K562 (cell line): Measurements from ENCODE around the gene SDF4. TPM values are rescaled to one million over a fixed set of nuclear protein-coding genes. Genes with fewer than 3 reads are reported as not detected.

Experiments
- ATAC-seq: fragments of 200-7000 bp; cut with Tn5 transposase; 3 replicates; pipeline ENCODE4 v1.9.1; 2020; ENCODE audit warnings: moderate library complexity
- BruUV-seq: library from RNA; stranded (reverse); fragments of 400-500 nt; replicated peaks from 2 replicates; lab custom pipeline; 2021; lab: Mats Ljungman, UMichigan
- CTCF ChIA-PET: fragments of 300-600 bp; formaldehyde crosslinking; extraction: SDS; loops from one replicate; lab custom pipeline; 2021; ENCODE audit warnings: low intra/inter-chr PET ratio; lab: Yijun Ruan, JAX
- POLR2A ChIA-PET: fragments of 300-600, 350-650 bp; sonication (Branson Sonifier 250); formaldehyde crosslinking; extraction: SDS; loops from one replicate; lab custom pipeline; 2021; ENCODE audit warnings: antibody characterized with exemption, inconsistent platforms; lab: Yijun Ruan, JAX
- DNase-seq, 4 experiments: peaks; one replicate each; pipeline versions ENCODE4 v3.0.0 to v3.0.0-alpha.2; 2011 to 2018; ENCODE audit warnings: low spot score in 3 of 4, mixed read lengths in 3 of 4; ENCODE audit errors: extremely low read depth in 1 of 4
- FAIRE-seq: peaks from 2 replicates; lab custom pipeline; 2011; peaks lifted over from hg19 to GRCh38; lab: Jason Lieb, UNC
- H2AFZ ChIP-seq: 2 replicates; pipeline ENCODE4 v1.6.0; 2011; ENCODE audit warnings: low read depth, low read length, control low read depth, inconsistent platforms
- H3K27ac ChIP-seq: fragments of 200-600 bp; 3 replicates; pipeline ENCODE4 v1.8.0; 2011; ENCODE audit warnings: low read depth, mild to moderate bottlenecking, control low read depth, inconsistent platforms, low read length, moderate library complexity, mixed read lengths; ENCODE audit errors: extremely low read depth
- H3K27me3 ChIP-seq, 2 experiments: fragments of 300-600 bp in 1 of 2; 2 replicates in 1 of 2; 3 replicates in 1 of 2; pipeline versions ENCODE4 v1.6.0 to v1.8.0; 2011; ENCODE audit warnings: inconsistent platforms in 2 of 2, low read length in 2 of 2, mild to moderate bottlenecking in 1 of 2, mixed read lengths in 1 of 2, moderate library complexity in 1 of 2; ENCODE audit not compliant: control insufficient read depth in 2 of 2, insufficient read depth in 2 of 2
- H3K36me3 ChIP-seq: fragments of 300-600 bp; 3 replicates; pipeline ENCODE4 v1.8.0; 2011; ENCODE audit warnings: mild to moderate bottlenecking, low read length, inconsistent platforms; ENCODE audit not compliant: control insufficient read depth, insufficient read depth
- H3K4me1 ChIP-seq, 2 experiments: fragments of 200-600 bp in 1 of 2; replicated peaks in 1 of 2; 2 replicates in 1 of 2; 3 replicates in 1 of 2; pipeline versions ENCODE4 v1.5.1 to v1.8.0; 2011; ENCODE audit warnings: inconsistent platforms in 2 of 2, low read length in 2 of 2, mild to moderate bottlenecking in 1 of 2, mixed read lengths in 1 of 2, moderate library complexity in 1 of 2; ENCODE audit not compliant: control insufficient read depth in 2 of 2, insufficient read depth in 2 of 2
- H3K4me2 ChIP-seq: 2 replicates; pipeline ENCODE4 v1.6.1; 2011; ENCODE audit warnings: low read length, control low read depth, inconsistent platforms, mixed read lengths; ENCODE audit not compliant: insufficient read depth
- H3K4me3 ChIP-seq: fragments of 200-600 bp; sonication (generic), shearing (Covaris generic); 2 replicates; pipeline ENCODE4 v1.5.1; 2016; ENCODE audit warnings: control low read depth, inconsistent platforms
- H3K79me2 ChIP-seq: fragments of 200-600 bp; 3 replicates; pipeline ENCODE4 v1.8.0; 2011; ENCODE audit warnings: low read length, inconsistent platforms; ENCODE audit not compliant: control insufficient read depth, insufficient read depth
- H3K9ac ChIP-seq, 2 experiments: 2 replicates each; pipeline versions ENCODE4 v1.6.0 to v1.6.1; 2011; ENCODE audit warnings: low read depth in 2 of 2, low read length in 2 of 2, control low read depth in 1 of 2, inconsistent platforms in 1 of 2, mild to moderate bottlenecking in 1 of 2, mixed read lengths in 1 of 2; ENCODE audit not compliant: insufficient read depth in 1 of 2
- H3K9me1 ChIP-seq: one replicate; pipeline ENCODE4 v1.6.0; 2011; ENCODE audit warnings: inconsistent platforms, mild to moderate bottlenecking, low read length, moderate library complexity; ENCODE audit not compliant: control insufficient read depth, insufficient read depth
- H3K9me3 ChIP-seq: replicated peaks from 2 replicates; pipeline ENCODE4 v1.5.1; 2011; ENCODE audit warnings: low read depth, low read length, inconsistent platforms; ENCODE audit not compliant: control insufficient read depth, insufficient read depth
- H4K20me1 ChIP-seq: replicated peaks from 2 replicates; pipeline ENCODE4 v1.6.1; 2011; ENCODE audit warnings: low read length, inconsistent platforms, mixed read lengths; ENCODE audit not compliant: control insufficient read depth, insufficient read depth
- CHCHD3 ChIP-seq: fragments of 250-450 bp; sonication (Bioruptor Pico); IDR thresholded peaks from 2 replicates; pipeline ENCODE4 v2.1.2; 2022; ENCODE audit warnings: mild to moderate bottlenecking
- DPF2 ChIP-seq: fragments of 450-650 bp; IDR thresholded peaks from 2 replicates; pipeline ENCODE4 v1.6.1; 2016
- FOXA1 ChIP-seq: fragments of 450-650 bp; IDR thresholded peaks from 2 replicates; pipeline ENCODE4 v1.6.1; 2016; ENCODE audit warnings: mild to moderate bottlenecking, borderline replicate concordance
- HMG20B ChIP-seq: fragments of 250-450 bp; sonication (Bioruptor Pico); IDR thresholded peaks from 2 replicates; pipeline ENCODE4 v1.5.0; 2021; ENCODE audit warnings: mild to moderate bottlenecking
- MYBL2 ChIP-seq, 2 experiments: fragments of 450-650 bp in 1 of 2; sonication (generic) in 1 of 2; formaldehyde crosslinking in 1 of 2; IDR thresholded peaks; 2 replicates each; pipeline versions ENCODE4 v1.6.1 to v1.8.1; 2017 to 2022; ENCODE audit warnings: borderline replicate concordance in 1 of 2, inconsistent platforms in 1 of 2, low read depth in 1 of 2, mild to moderate bottlenecking in 1 of 2, missing genetic modification reagents in 1 of 2, moderate library complexity in 1 of 2
- POLR3A ChIP-seq: IDR thresholded peaks from 2 replicates; pipeline ENCODE4 v1.6.1; 2011; ENCODE audit warnings: borderline replicate concordance, mild to moderate bottlenecking, moderate library complexity; ENCODE audit not compliant: insufficient read length, insufficient read depth; ENCODE audit errors: extremely low read depth
- SIRT6 ChIP-seq: IDR thresholded peaks from one replicate; pipeline ENCODE4 v1.6.1; 2012; ENCODE audit warnings: low read depth, mild to moderate bottlenecking, control low read depth, inconsistent platforms, low read length, moderate library complexity
- SRF ChIP-seq, 2 experiments: fragments of 250-450, 450-650 bp in 1 of 2; sonication (Bioruptor Pico) in 1 of 2; sonication (generic) in 1 of 2; formaldehyde crosslinking; IDR thresholded peaks; 2 replicates each; pipeline versions ENCODE4 v1.5.0 to v1.5.1; 2020 to 2022; ENCODE audit warnings: mild to moderate bottlenecking in 1 of 2, missing genetic modification reagents in 1 of 2
- THRAP3 ChIP-seq: fragments of 450-650 bp; IDR thresholded peaks from 2 replicates; pipeline ENCODE4 v1.6.1; 2016; ENCODE audit warnings: mild to moderate bottlenecking, inconsistent platforms, borderline replicate concordance
- ZFP36 ChIP-seq: fragments of 150-350 bp; IDR thresholded peaks from 2 replicates; pipeline ENCODE4 v1.6.1; 2018; ENCODE audit warnings: low read length, low read depth; ENCODE audit not compliant: partially characterized antibody
- ZNF121 ChIP-seq: sonication (generic); formaldehyde crosslinking; conservative IDR thresholded peaks from 2 replicates; pipeline ENCODE4 v1.8.0; 2022; ENCODE audit warnings: missing genetic modification reagents
- WGBS: fragments of 100-300 bp; shearing (Covaris generic); methylation state at CpG from one replicate; pipeline ENCODE4 v1.1.6; 2016; ENCODE audit warnings: low coverage, mixed read lengths; ENCODE audit not compliant: insufficient coverage; ENCODE audit errors: missing lambda C conversion rate; 5-methylcytosine and 5-hydroxymethylcytosine counted together
- in situ Hi-C: fragments of 300-500 bp; cut with MboI; formaldehyde crosslinking; loops from 4 replicates; pipeline ENCODE4 v1.15.0; 2018; ENCODE audit warnings: inconsistent platforms, mixed read lengths
- intact Hi-C: fragments of 100-400 bp; cut with micrococcal nuclease; formaldehyde crosslinking; loops from 2 replicates; pipeline ENCODE4 v1.14.2; 2022
- polyA plus RNA-seq, 8 experiments: library from polyadenylated mRNA; depleted of rRNA in 4 of 8; stranded (reverse) in 5 of 8; unstranded in 3 of 8; fragments of >200 nt; fragmentation: Nextera tagmentation in 2 of 8; fragmentation: Illumina TruSeq in 1 of 8; extraction: Ambion mirVana in 2 of 8; extraction: Trizol in 1 of 8; gene quantifications; 2 replicates each; pipeline versions ENCODE4 v1.2.1 to v1.2.3, GENCODE V29; 2011 to 2014; ENCODE audit warnings: inconsistent platforms in 1 of 8, missing spikeins in 1 of 8
- total RNA-seq, 7 experiments: library from RNA; depleted of rRNA in 6 of 7; stranded (reverse); fragments of >200 nt in 6 of 7; fragmentation: Illumina TruSeq in 2 of 7; extraction: Trizol in 2 of 7; gene quantifications; 2 replicates each; pipeline versions ENCODE4 v1.2.1 to v1.2.3, GENCODE V29; 2011 to 2021; ENCODE audit warnings: low replicate concordance in 1 of 7

The SDF4 gene
- total and polyA plus RNA-seq, 9 of the 15 experiments (the other 6 are each of a cell fraction or from before 2014, with no cell fraction given) = 0.35 to 160 (median 65.2) TPM

DNA sequence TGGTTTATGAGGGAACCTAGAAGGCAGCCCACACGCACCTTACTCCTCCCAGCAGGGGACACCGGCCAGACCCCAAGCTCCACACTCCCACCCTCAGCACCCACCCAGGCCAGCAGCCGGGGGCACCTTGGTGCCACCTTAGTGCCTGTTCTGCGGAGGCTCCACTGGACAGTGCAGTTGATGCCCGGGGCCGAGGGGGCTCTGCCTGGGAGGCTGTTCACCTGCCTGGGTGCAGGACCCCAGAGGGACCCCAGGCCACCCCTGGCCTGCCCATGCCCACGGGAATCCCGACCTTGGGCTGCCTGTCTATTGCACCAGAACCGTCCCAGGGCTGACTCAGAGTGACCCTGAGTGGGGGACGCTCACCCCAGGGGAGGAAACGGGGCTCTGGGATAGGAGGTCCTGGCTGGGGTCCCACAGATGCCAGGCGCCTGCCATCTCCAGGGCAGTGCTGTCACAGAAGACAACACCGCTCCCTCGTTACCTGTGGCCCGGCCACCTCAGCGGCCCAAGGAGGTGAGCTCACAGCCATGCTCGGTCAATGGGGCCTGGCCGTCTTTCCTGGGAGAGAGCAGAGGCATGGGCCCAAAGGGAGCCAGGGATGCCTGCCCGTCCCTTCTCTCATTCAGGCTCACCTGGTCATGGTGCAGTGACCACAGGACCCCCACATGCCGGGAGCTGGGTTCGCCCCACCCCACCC, 49.1 kb upstream of the SDF4 start:
- Histone ChIP-seq H3K27me3 (peaks cover 0 to 4% of the 10 kb centered on the region in 2 experiments; a peak in 2 of 5 replicates), H3K4me3 (no peak overlapping the region), H3K79me2 (no peaks in the 10 kb centered on the region), H3K4me2 (no peak overlapping the region), H4K20me1 (no peaks in the 10 kb centered on the region), H3K4me1 (peaks cover 0 to 44% of the 10 kb centered on the region in 2 experiments; a peak in 3 of 5 replicates), H2AFZ (no peak overlapping the region), H3K9ac (no peak overlapping the region), H3K9me3 (no peaks in the 10 kb centered on the region), H3K27ac (no peak overlapping the region), H3K9me1 (peaks cover 3% of the 10 kb centered on the region), H3K36me3 (no peaks in the 10 kb centered on the region)
- 41% methylated on average over 21 of the region's 21 CpGs for WGBS
- ChIA-PET CTCF (no interaction called here), POLR2A (interaction anchor here (1.4 kb wide), 1 partner anchor 11 kb away, joined by 5 read pairs; no protein-coding TSS in a partner anchor)
- BruUV-seq = no TSS peak
- DNase-seq (no peak), ATAC-seq (no peak), FAIRE-seq (no peak)
- intact Hi-C loops (no loop called here), in situ Hi-C loops (no loop called here)
- TF ChIP-seq FOXA1 = no peak
- TF ChIP-seq ZFP36 = no peak
- no peak for TF ChIP-seq HMG20B (CRISPR knock-in tag)
- TF ChIP-seq CHCHD3 (CRISPR knock-in tag) = no peak
- no peak for TF ChIP-seq THRAP3
- TF ChIP-seq SIRT6 = no peak
- TF ChIP-seq POLR3A = no peak
- no peak for TF ChIP-seq SRF (CRISPR knock-in tag; IDR thresholded peaks at IDR 0.05)
- no peak for TF ChIP-seq MYBL2 (IDR thresholded peaks at IDR 0.05; ENCODE audit: low read depth)
- no peak for TF ChIP-seq MYBL2 (CRISPR knock-in tag; IDR thresholded peaks at IDR 0.05; ENCODE audit: borderline replicate concordance)
- no peak for TF ChIP-seq ZNF121 (CRISPR knock-in tag)
- TF ChIP-seq DPF2 = no peak
